GM21390 (cell line): ENCODE measurements around the gene USP27X.

Source experiments
- ATAC-seq: cut with Tn5 transposase; IDR thresholded peaks from one replicate; pipeline ENCODE4 v1.9.1; 2021; ENCODE audit not compliant: unreplicated experiment

Gene USP27X

DNA sequence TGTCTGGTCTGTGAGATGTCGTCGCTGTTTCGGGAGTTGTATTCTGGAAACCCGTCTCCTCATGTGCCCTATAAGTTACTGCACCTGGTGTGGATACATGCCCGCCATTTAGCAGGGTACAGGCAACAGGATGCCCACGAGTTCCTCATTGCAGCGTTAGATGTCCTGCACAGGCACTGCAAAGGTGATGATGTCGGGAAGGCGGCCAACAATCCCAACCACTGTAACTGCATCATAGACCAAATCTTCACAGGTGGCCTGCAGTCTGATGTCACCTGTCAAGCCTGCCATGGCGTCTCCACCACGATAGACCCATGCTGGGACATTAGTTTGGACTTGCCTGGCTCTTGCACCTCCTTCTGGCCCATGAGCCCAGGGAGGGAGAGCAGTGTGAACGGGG, 1.4 kb downstream of the USP27X start:
- no peak for ATAC-seq

DNA sequence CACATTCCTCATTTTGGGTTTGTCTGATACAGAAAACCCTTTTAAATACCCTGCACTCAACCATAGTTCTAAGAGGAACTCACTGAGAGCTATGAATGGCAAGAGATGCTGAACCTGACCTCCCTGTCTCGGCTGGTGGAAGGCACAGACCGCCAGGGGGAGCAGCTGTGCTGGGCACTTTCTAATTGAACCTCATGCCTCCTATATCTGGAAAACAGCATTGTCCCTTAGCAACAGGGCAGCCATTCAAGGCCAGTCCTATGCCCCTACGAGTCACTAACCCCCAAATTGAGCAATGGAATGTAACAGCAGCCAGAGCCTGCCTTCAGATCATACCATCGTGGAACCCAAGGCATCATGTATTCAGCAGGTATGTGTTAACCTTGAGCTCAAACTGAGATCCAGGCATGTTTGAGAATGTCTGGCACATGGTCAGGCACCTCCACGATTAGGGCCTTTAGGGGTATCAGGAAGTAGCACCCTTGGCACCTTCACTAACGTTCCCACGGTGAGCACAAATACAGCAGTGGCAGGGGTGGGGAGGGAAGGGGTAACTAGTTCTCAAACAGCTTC, 5.1 kb downstream of the USP27X start:
- ATAC-seq: peak; percentile 51

DNA sequence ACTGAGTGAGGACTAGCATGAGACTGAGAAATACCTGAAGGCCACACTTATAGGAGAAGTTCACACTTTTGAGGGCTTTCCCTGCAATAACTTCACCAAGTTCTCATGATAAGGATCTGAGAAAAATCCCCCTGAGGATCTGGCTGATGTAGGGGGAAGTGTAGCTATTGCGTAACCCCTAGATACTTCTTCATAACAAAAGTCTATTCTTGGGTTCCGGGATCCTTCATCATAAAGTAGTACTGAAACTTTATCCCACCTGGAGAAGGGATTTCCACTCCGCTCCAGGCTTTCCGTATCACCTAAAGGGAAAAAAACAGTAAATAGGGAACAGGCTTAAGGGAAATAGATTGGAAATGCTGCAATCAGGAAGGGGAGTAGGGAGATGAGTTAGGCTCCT, 13.3 kb downstream of the USP27X start:
- ATAC-seq: no peak

DNA sequence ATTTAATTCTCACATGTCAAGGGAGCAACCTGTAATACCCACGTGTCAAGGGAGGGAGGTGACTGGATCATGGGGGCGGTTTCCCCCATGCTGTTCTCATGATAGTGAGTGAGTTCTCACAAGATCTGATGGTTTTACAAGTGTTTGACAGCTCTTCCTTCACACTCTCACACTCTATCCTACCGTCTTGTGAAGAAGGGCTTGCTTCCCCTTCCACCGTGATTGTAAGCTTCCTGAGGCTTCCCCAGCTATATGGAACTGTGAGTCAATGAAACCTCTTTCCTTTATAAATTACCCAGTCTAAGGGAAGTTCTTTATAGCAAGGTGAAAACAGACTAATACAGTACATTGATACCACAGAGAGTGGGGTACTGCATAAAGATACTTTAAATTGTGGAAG, 17.7 kb downstream of the USP27X start:
- no peak for ATAC-seq

DNA sequence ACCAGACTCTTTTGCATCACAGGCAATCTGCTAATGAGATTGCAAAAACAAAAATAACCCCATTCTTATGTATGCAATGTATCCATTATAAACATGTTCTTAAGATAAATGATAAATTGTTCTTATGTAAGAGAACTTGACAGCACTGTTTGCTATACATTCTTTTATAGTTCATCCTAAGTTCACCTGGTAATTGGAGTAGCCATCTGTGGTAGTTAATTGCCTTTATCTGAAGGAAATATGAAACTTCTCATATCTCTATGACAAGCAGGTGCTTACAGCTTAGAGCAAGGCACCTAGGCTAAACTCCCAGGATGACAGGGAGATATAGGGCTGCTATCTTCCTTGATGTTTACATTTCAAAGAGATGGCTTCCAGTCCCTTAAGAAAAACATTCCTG, 21.8 kb downstream of the USP27X start:
- ATAC-seq: no peak

DNA sequence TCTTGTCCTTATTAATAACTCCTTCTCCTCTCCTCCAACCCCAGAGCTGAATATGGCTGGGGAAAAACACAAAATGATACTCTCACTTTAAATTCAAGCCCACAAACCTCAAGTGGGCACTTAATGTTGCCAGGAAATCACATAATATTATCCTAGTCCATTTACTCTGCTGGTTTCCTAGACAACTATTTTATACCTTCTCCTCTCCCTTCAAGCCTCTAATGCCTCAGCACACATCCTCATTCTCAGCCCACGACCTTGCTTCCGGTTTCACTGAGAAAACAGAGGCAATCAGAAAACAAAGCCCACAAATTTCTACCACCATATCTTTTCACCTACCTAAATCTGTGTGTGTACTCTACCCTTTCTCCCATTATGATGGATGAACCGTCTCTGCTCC, 31.1 kb downstream of the USP27X start:
- no peak for ATAC-seq

DNA sequence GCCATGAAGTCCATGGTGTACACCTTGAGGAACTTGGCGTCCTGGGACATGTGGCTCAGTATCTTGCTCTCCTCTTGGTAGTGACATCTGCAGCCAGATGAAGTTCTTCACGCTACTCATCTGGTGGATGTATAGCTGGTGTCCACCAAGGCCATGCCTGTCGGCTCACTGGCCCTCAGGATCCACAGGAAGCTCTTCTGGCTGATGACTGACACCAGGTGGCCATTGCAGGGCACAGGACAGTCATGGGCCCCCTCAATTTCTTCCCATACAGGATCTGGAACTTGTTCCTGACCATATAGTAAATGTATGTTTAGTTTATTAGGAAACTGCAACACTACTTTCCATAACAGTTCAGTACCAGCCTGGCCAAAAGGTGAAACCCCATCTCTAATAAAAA, 32.8 kb downstream of the USP27X start:
- ATAC-seq: no peak

DNA sequence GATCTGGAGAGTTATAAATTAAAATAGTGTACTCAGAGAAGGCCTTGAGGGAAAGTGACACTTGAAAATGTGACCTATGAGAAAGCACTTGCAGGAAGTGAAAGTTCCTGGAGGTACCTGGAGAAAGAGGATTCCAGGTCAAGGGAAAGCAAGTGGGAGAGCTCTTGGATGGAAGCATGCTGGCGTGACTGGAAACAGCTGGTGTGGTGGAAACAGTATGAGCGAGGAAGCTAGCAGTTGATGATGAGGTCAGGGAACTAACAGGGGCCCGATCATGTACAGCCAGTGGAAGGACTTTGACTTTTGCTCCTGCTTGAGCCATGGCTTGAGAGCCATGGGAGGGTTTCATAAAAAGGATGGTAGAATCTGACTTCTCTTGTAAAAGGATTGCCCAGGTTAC, 33.6 kb downstream of the USP27X start:
- no peak for ATAC-seq

DNA sequence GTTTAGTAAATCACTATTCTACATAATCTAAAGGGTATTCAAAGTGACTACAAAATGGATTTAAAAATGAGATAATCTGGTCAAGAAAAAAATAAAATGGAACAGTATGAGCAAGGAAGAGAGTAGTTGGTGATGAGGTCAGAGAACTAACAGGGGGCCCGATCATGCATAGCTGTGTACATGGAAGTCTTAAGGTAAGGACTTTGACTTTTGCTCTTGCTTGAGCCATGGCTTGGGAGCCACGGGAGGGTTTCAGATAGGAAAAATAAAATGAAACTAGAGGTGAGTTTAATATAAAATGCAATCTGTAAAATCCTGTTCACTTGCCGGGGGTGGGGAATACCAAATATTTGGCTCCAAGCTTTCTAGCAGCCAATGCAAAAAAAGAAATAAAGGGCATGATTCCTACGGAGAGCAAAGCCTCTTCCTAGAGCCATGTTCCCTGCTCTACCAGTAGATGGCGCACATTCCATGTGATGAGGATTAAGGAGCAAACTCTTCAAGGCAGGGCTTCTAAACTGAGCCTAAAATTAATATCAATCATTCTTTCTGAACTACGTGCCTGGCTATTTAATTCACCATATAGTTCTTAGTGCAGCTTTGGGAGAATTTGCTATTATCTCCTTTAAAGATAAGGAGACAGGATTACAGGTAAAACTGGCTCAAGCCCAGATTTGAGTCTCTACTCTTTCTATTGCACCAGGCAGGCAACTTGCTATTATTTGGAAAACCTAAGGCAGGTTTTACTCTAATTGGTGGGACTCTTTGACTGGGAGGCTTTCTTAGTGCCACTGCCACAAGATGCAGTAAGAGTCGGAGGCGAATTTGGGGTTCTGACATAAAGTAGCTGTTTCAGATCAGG, 36.3 kb downstream of the USP27X start:
- ATAC-seq: peak; percentile 76

DNA sequence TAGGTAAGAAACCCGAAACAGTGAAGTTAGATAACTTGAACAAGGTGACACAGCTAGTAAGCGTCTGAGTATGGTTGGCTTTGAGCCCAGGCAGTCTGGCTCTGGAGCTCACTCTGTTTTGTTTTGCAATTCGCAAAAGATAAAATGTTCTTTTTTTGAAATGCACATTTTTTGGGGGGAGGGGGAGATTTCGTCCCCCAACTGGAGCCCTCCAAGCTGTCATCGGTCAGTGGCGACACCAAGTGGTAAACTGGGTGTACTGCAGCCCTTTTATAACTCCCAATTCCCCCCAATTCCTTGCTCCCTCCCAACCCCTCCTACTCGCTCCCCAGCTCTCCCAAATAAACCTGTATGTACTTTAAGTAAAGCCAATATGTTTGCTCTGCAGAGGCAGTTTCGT, 40.3 kb downstream of the USP27X start:
- ATAC-seq: no peak

DNA sequence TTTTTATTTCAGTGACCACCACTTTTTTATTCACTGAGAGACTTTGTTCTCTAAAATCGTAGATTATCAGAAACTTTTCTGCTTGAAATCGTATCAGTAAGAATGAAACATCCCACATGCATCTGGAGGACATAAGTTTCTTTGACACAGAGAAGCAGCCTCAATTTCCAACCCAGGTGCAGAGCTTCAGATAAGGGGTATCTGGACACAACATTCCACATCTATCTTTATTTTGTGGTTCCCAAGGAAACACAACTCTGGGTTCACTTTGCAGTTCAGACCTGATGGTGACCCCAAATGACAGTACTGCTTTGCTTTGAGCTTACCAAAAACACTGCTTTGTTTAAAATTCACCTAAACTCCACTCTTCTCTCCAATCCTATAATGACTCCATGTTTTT, 41.8 kb downstream of the USP27X start:
- ATAC-seq: no peak

DNA sequence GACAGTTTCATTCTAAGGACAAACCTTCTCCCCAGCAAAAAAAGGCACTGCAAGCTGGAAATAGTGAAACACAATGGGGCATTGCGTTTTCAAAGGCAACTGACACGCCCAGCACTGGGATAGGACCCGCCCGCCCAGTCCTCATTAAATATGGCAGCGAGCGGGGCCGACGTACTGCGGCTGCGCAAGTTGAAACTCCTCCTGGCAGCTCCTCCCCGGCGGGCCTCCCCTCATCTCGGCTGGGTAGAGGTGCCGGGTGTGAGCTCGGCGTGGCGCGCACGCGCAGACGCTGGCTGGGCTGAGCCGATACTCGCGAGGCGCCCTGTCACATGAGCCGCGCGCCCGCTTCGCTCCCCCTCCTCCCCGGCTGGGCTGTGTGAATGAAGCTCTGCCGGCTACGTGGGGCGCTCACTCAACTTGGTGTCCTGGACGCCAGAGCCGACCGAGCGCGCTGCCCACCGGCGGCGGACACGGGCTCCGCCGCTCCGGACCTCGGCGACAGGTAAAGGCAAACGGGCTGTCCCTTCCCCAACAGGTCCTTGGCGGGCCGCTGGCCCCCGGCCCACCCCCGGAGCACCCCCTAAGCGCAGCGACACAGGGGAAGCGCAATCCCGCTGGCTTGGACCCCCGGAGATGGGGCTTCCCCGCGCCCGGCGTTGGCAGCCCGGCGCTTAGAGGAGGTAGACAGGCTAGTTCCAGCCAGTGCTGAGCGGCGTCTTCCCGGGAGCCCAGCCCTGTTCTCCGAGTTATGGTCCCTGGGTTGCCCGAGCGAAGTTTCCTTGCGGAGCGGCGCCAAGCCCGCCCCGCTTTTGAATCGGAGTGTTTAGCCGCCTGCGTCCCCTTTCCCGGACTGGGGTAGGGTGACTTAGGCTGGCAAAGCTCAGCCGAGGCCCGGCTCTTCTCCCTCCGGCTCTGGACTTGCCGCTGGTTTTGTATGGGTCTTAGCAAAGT, 43.3 kb downstream of the USP27X start, which contains the start of gene CLCN5:
Gene CLCN5 (plus strand): TSS at position 306 of the 951 bp plus-strand sequence. CDS start 2,703 bp downstream, outside the sequence.
- ATAC-seq: peak; percentile 96

DNA sequence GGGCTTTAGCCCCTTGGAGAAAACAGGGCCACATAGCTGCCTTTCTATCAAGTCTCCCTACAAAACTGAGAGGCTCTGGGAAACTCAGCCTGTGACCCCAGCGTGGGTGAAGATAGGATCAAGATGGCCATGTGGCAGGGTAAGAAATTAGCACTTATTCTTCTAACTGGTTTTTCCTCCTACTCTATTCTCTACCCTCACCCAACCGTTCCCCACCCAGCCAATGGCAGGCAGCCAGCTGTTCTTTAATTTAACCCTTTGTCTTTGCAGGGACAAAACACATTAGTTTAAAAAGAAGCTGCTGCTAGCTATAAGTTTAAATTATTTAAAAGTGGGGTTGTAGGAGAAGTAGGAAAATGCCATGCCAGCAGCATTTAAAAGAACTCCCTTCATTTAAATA, 45.9 kb downstream of the USP27X start:
- ATAC-seq: no peak

DNA sequence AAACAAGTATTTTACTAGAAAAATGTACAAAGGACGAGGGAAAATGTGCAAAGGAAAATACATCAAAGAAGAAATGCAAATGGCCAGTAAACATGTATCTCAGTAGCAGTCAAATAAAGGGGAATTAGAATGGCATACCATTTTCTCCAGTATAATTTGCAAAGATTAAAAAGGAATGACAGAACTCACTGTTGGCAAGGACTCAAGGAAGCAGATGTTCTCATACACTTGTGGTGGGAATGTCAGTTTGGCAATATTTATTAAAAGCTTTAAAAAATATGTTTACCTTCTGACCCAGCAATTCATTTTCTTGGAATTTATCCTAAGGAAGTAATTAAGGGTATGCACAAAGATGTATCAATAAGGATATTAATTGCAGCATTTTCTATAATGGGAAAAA, 50.8 kb downstream of the USP27X start:
- ATAC-seq: no peak
